ENCODE data around the gene DLX2.

DNA sequence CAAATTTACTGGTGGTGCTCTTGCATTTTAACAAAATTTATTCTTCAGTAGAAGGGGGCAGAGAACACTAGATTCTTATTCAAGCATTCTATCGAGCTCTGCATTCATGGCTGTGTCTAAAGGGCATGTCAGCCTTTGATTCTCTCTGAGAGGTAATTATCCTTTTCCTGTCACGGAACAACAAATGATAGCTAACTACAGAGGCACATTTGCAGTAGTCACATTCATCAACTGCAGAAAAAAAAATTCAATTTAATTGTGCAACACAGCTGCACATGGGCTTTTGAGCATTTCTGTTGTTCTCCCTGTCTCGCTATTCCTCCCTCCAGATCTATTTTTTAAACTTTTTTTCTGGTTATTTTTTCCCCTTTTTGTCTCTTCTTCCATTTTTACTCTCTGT lies 30.4 kb downstream of the DLX2 start:
- TF ChIP-seq, protein P1, sequence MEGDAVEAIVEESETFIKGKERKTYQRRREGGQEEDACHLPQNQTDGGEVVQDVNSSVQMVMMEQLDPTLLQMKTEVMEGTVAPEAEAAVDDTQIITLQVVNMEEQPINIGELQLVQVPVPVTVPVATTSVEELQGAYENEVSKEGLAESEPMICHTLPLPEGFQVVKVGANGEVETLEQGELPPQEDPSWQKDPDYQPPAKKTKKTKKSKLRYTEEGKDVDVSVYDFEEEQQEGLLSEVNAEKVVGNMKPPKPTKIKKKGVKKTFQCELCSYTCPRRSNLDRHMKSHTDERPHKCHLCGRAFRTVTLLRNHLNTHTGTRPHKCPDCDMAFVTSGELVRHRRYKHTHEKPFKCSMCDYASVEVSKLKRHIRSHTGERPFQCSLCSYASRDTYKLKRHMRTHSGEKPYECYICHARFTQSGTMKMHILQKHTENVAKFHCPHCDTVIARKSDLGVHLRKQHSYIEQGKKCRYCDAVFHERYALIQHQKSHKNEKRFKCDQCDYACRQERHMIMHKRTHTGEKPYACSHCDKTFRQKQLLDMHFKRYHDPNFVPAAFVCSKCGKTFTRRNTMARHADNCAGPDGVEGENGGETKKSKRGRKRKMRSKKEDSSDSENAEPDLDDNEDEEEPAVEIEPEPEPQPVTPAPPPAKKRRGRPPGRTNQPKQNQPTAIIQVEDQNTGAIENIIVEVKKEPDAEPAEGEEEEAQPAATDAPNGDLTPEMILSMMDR (CRISPR knock-in tag; IDR thresholded peaks at IDR 0.05): no peak
- TF ChIP-seq ZNF121 (CRISPR knock-in tag; IDR thresholded peaks at IDR 0.05): no peak
- TF ChIP-seq NR2C2 (CRISPR knock-in tag; IDR thresholded peaks at IDR 0.05; ENCODE audit: borderline replicate concordance): no peak
- TF ChIP-seq NCOA2 (CRISPR knock-in tag; IDR thresholded peaks at IDR 0.05): no peak
- no peak for TF ChIP-seq SRSF1 (optimal IDR thresholded peaks at IDR 0.05; ENCODE audit: low read depth, low read length)
- no peak for TF ChIP-seq GABPA (IDR thresholded peaks at IDR 0.05; ENCODE audit: low read depth, low read length)
- TF ChIP-seq GABPA (CRISPR knock-in tag; IDR thresholded peaks at IDR 0.05; ENCODE audit: low read depth): no peak
- no peak for TF ChIP-seq DPF2 (CRISPR knock-in tag; IDR thresholded peaks at IDR 0.05; ENCODE audit: borderline replicate concordance, low read depth)
- TF ChIP-seq, protein P2, sequence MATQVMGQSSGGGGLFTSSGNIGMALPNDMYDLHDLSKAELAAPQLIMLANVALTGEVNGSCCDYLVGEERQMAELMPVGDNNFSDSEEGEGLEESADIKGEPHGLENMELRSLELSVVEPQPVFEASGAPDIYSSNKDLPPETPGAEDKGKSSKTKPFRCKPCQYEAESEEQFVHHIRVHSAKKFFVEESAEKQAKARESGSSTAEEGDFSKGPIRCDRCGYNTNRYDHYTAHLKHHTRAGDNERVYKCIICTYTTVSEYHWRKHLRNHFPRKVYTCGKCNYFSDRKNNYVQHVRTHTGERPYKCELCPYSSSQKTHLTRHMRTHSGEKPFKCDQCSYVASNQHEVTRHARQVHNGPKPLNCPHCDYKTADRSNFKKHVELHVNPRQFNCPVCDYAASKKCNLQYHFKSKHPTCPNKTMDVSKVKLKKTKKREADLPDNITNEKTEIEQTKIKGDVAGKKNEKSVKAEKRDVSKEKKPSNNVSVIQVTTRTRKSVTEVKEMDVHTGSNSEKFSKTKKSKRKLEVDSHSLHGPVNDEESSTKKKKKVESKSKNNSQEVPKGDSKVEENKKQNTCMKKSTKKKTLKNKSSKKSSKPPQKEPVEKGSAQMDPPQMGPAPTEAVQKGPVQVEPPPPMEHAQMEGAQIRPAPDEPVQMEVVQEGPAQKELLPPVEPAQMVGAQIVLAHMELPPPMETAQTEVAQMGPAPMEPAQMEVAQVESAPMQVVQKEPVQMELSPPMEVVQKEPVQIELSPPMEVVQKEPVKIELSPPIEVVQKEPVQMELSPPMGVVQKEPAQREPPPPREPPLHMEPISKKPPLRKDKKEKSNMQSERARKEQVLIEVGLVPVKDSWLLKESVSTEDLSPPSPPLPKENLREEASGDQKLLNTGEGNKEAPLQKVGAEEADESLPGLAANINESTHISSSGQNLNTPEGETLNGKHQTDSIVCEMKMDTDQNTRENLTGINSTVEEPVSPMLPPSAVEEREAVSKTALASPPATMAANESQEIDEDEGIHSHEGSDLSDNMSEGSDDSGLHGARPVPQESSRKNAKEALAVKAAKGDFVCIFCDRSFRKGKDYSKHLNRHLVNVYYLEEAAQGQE (IDR thresholded peaks at IDR 0.05; ENCODE audit: borderline replicate concordance in 1 of 2, low read depth in 1 of 2, low read length in 2 of 2): no peak
- TF ChIP-seq ZNF563 (CRISPR knock-in tag; IDR thresholded peaks at IDR 0.05): no peak
- no peak for TF ChIP-seq HES4 (CRISPR knock-in tag; IDR thresholded peaks at IDR 0.05; ENCODE audit: borderline replicate concordance)
- TF ChIP-seq EP300 (IDR thresholded peaks at IDR 0.05; ENCODE audit: low read depth in 2 of 2, low read length in 2 of 2): no peak
- TF ChIP-seq EP300 (CRISPR knock-in tag; IDR thresholded peaks at IDR 0.05; ENCODE audit: borderline replicate concordance): no peak
- no peak for TF ChIP-seq ZNF282 (IDR thresholded peaks at IDR 0.05; ENCODE audit: partially characterized antibody)
